ENCODE results near the gene HTRA1. TPM values are rescaled to one million over a fixed set of nuclear protein-coding genes. Genes with fewer than 3 reads are reported as not detected.

The HTRA1 gene
- total RNA-seq, 1 donor from 2014 or later = 17.0 TPM

GRCh38 chr10:122510326-122510725 lies 49.0 kb downstream of the HTRA1 start:
- Histone ChIP-seq H3K4me2 (no peak overlapping the region), H3K79me2 (ENCODE audit: low read depth) (no peaks in the 10 kb centered on the region), H3K27ac (no peak overlapping the region), H4K20me1 (ENCODE audit: low read depth) (no peaks in the 10 kb centered on the region), H3K27me3 (no peaks in the 10 kb centered on the region), H2AFZ (replicated peaks) (peak overlapping the region; percentile 15), H3K36me3 (no peaks in the 10 kb centered on the region), H3F3A (ENCODE audit: low read depth) (no peaks in the 10 kb centered on the region), H3K9me3 (ENCODE audit: low read depth) (no peaks in the 10 kb centered on the region), H3K4me3 (no peak overlapping the region), H3K9ac (no peak overlapping the region), H3K4me1 (no peaks in the 10 kb centered on the region)
- Mint-ChIP-seq H3K4me1 (peaks cover 20% of the 10 kb centered on the region), H3K9me3 (no peaks in the 10 kb centered on the region), H3K27me3 (ENCODE audit: insufficient read depth, low read depth) (peaks cover 7% of the 10 kb centered on the region), H3K4me3 (no peak overlapping the region), H3K36me3 (no peaks in the 10 kb centered on the region), H3K27ac (peak overlapping the region; percentile 69)
- TF ChIP-seq EZH2phosphoT487 (IDR thresholded peaks at IDR 0.05) (no peak), EZH2 (IDR thresholded peaks at IDR 0.05) (no peak), CTCF (IDR thresholded peaks at IDR 0.05) (no peak)
- DNase-seq (ENCODE audit: low spot score) = no peak

GRCh38 chr10:122510736-122511135 lies 49.4 kb downstream of the HTRA1 start:
- H3K27ac Mint-ChIP-seq = no peak overlapping the region

GRCh38 chr10:122513053-122513452 lies 51.7 kb downstream of the HTRA1 start:
- no peaks in the 10 kb centered on the region for H3K79me2 ChIP-seq (ENCODE audit: low read depth)
- no peaks in the 10 kb centered on the region for H3K36me3 ChIP-seq
- DNase-seq (ENCODE audit: low spot score) = no peak
- H3K4me3 Mint-ChIP-seq = no peak overlapping the region
- no peak overlapping the region for H3K4me3 ChIP-seq
- no peaks in the 10 kb centered on the region for H3K9me3 ChIP-seq (ENCODE audit: low read depth)
- H3F3A ChIP-seq (ENCODE audit: low read depth) = no peaks in the 10 kb centered on the region
- H3K4me1 Mint-ChIP-seq = peaks cover 18% of the 10 kb centered on the region
- H4K20me1 ChIP-seq (ENCODE audit: low read depth) = no peaks in the 10 kb centered on the region
- no peaks in the 10 kb centered on the region for H3K4me1 ChIP-seq
- no peaks in the 10 kb centered on the region for H3K27me3 ChIP-seq
- H3K27me3 Mint-ChIP-seq (ENCODE audit: insufficient read depth, low read depth) = peaks cover 7% of the 10 kb centered on the region
- H3K27ac ChIP-seq = no peak overlapping the region
- H3K4me2 ChIP-seq = no peak overlapping the region
- H3K27ac Mint-ChIP-seq = no peak overlapping the region
- H3K9me3 Mint-ChIP-seq = no peaks in the 10 kb centered on the region
- H3K36me3 Mint-ChIP-seq = no peaks in the 10 kb centered on the region
- no peak for TF ChIP-seq CTCF (IDR thresholded peaks at IDR 0.05)
- no peak for TF ChIP-seq EZH2phosphoT487 (IDR thresholded peaks at IDR 0.05)
- TF ChIP-seq EZH2 (IDR thresholded peaks at IDR 0.05) = no peak
- no peak overlapping the region for H3K9ac ChIP-seq
- H2AFZ ChIP-seq (replicated peaks) = no peak overlapping the region

More at GRCh38 chr10:122510736-122511135, 49.4 kb downstream of the HTRA1 start:
- Mint-ChIP-seq H3K36me3 (no peaks in the 10 kb centered on the region), H3K9me3 (no peaks in the 10 kb centered on the region), H3K27me3 (ENCODE audit: insufficient read depth, low read depth) (peaks cover 7% of the 10 kb centered on the region), H3K4me1 (peaks cover 20% of the 10 kb centered on the region), H3K4me3 (no peak overlapping the region)
- Histone ChIP-seq H3K79me2 (ENCODE audit: low read depth) (no peaks in the 10 kb centered on the region), H3K27me3 (no peaks in the 10 kb centered on the region), H3K4me3 (no peak overlapping the region), H3K4me2 (no peak overlapping the region), H3K27ac (no peak overlapping the region), H3K36me3 (no peaks in the 10 kb centered on the region), H3K4me1 (no peaks in the 10 kb centered on the region), H3F3A (ENCODE audit: low read depth) (no peaks in the 10 kb centered on the region), H4K20me1 (ENCODE audit: low read depth) (no peaks in the 10 kb centered on the region), H2AFZ (replicated peaks) (no peak overlapping the region), H3K9ac (no peak overlapping the region), H3K9me3 (ENCODE audit: low read depth) (no peaks in the 10 kb centered on the region)
- DNase-seq (ENCODE audit: low spot score) = no peak
- TF ChIP-seq EZH2 (IDR thresholded peaks at IDR 0.05) = no peak
- no peak for TF ChIP-seq EZH2phosphoT487 (IDR thresholded peaks at IDR 0.05)
- TF ChIP-seq CTCF (IDR thresholded peaks at IDR 0.05) = no peak

Data from neural progenitor cell (in vitro differentiated cells).